OCI-LY7 (cell line): Measurements from ENCODE around the gene FOXO3. TPM values are rescaled to one million over a fixed set of nuclear protein-coding genes. Genes with fewer than 3 reads are reported as not detected.

Source experiments
- BruUV-seq: library from RNA; stranded (reverse); fragments of 400-500 nt; replicated peaks from 2 replicates; lab custom pipeline; 2021; lab: Mats Ljungman, UMichigan
- CTCF ChIA-PET: fragments of 300-600 bp; sonication (Branson Sonifier 250); formaldehyde crosslinking; loops from one replicate; lab custom pipeline; 2022; ENCODE audit warnings: antibody characterized with exemption; ENCODE audit not compliant: unreplicated experiment; lab: Charles Lee
- POLR2A ChIA-PET: fragments of 300-600 bp; sonication (Branson Sonifier 250); formaldehyde crosslinking; loops from one replicate; lab custom pipeline; 2022; ENCODE audit warnings: antibody characterized with exemption; lab: Charles Lee
- DNase-seq: peaks from one replicate; pipeline ENCODE4 v3.0.0-alpha.2; 2015; ENCODE audit warnings: low spot score
- H2AFZ ChIP-seq: fragments of 200-600 bp; sonication (generic), shearing (Covaris generic); 2 replicates; pipeline ENCODE4 v1.6.1; 2014; ENCODE audit warnings: mild to moderate bottlenecking, antibody characterized with exemption, low read length, moderate library complexity
- H3K27ac ChIP-seq: fragments of 200-600 bp; sonication (generic); 2 replicates; pipeline ENCODE4 v1.5.1; 2014; ENCODE audit warnings: mixed run types, low read depth, mild to moderate bottlenecking, moderate library complexity, low read length, inconsistent platforms; ENCODE audit not compliant: poor library complexity, severe bottlenecking
- H3K36me3 ChIP-seq: fragments of 200-600 bp; sonication (generic); 2 replicates; pipeline ENCODE4 v1.6.1; 2014; ENCODE audit warnings: mild to moderate bottlenecking, antibody characterized with exemption, low read length, moderate library complexity, mixed read lengths; ENCODE audit not compliant: insufficient read depth
- H3K4me1 ChIP-seq: fragments of 200-600 bp; sonication (generic); 2 replicates; pipeline ENCODE4 v1.5.1; 2014; ENCODE audit warnings: mild to moderate bottlenecking, low read length; ENCODE audit not compliant: insufficient read depth, poor library complexity, severe bottlenecking
- H3K4me2 ChIP-seq: fragments of 200-600 bp; sonication (generic); 2 replicates; pipeline ENCODE4 v1.6.1; 2014; ENCODE audit warnings: mild to moderate bottlenecking, low read length
- H3K4me3 ChIP-seq: fragments of 200-600 bp; sonication (generic); 2 replicates; pipeline ENCODE4 v1.5.1; 2014; ENCODE audit warnings: mild to moderate bottlenecking, low read depth, low read length; ENCODE audit not compliant: poor library complexity, severe bottlenecking
- H3K79me2 ChIP-seq: fragments of 200-600 bp; sonication (generic); 2 replicates; pipeline ENCODE4 v1.6.1; 2016; ENCODE audit warnings: low read depth, mild to moderate bottlenecking, low read length, moderate library complexity, mixed read lengths; ENCODE audit not compliant: insufficient read depth
- H3K9me2 ChIP-seq: fragments of 200-600 bp; sonication (generic); 2 replicates; pipeline ENCODE4 v1.6.1; 2016; ENCODE audit warnings: mild to moderate bottlenecking, low read length, mixed read lengths; ENCODE audit not compliant: insufficient read depth
- H3K9me3 ChIP-seq: fragments of 200-600 bp; sonication (generic); 2 replicates; pipeline ENCODE4 v1.6.1; 2014; ENCODE audit warnings: mild to moderate bottlenecking, mixed run types, low read length, mixed read lengths
- H4K20me1 ChIP-seq: fragments of 200-600 bp; sonication (generic); 2 replicates; pipeline ENCODE4 v1.6.1; 2014; ENCODE audit warnings: mild to moderate bottlenecking, antibody characterized with exemption, low read length, moderate library complexity, mixed read lengths; ENCODE audit not compliant: insufficient read depth
- CTCF ChIP-seq: fragments of 200-600 bp; sonication (generic); conservative IDR thresholded peaks from 2 replicates; pipeline ENCODE4 v1.5.1; 2014; ENCODE audit warnings: mild to moderate bottlenecking, antibody characterized with exemption, low read length, moderate library complexity, mixed read lengths
- EZH2phosphoT487 ChIP-seq: fragments of 200-600 bp; sonication (generic); IDR thresholded peaks from 2 replicates; pipeline ENCODE4 v1.6.1; 2018; ENCODE audit warnings: low read depth, borderline replicate concordance, mild to moderate bottlenecking, mixed run types, antibody characterized with exemption, low read length, moderate library complexity, mixed read lengths
- intact Hi-C: fragments of 100-400 bp; cut with micrococcal nuclease; formaldehyde crosslinking; loops from one replicate; pipeline ENCODE4 v1.10.0; 2022; ENCODE audit not compliant: unreplicated experiment
- total RNA-seq, 2 experiments: library from RNA; depleted of rRNA in 1 of 2; stranded (reverse); fragments of >200 nt in 1 of 2; shearing (Covaris generic) in 1 of 2; gene quantifications; 2 replicates each; pipeline ENCODE4 v1.2.3, GENCODE V29; 2014 to 2022

Gene FOXO3
- total RNA-seq, 2 experiments from 2014 or later = 3.8 to 9.9 TPM

- no peak overlapping the region for H3K4me3 ChIP-seq
- POLR2A ChIA-PET = interaction anchor here (0.7 to 1.1 kb wide), 2 partner anchors 22 to 144 kb away, joined by 3 read pairs; no protein-coding TSS in a partner anchor
- CTCF ChIA-PET = interaction anchor here (0.7 kb wide), 1 partner anchor 27 kb away, joined by 3 read pairs; no protein-coding TSS in a partner anchor
- no peak overlapping the region for H3K4me2 ChIP-seq
- H4K20me1 ChIP-seq = no peaks in the 10 kb centered on the region
- BruUV-seq = no TSS peak
- intact Hi-C loops = loop anchor here (5.0 kb wide), 1 partner anchor 517 kb away; no protein-coding TSS in a partner anchor
- no peaks in the 10 kb centered on the region for H3K9me3 ChIP-seq
- no peak for TF ChIP-seq EZH2phosphoT487
- TF ChIP-seq CTCF = no peak
- H3K27ac ChIP-seq = no peak overlapping the region
- H3K4me1 ChIP-seq = peaks cover 13% of the 10 kb centered on the region
- DNase-seq = no peak
- H2AFZ ChIP-seq = no peak overlapping the region
- no peaks in the 10 kb centered on the region for H3K79me2 ChIP-seq
- H3K36me3 ChIP-seq = no peaks in the 10 kb centered on the region
- no peaks in the 10 kb centered on the region for H3K9me2 ChIP-seq
Observed at GRCh38 chr6:108555399-108556052, 5.2 kb upstream of the FOXO3 start.

GRCh38 chr6:108556250-108556649 lies 4.5 kb upstream of the FOXO3 start:
- ChIA-PET POLR2A (interaction anchor here (0.7 to 1.1 kb wide), 2 partner anchors 21 to 326 kb away, joined by 3 read pairs; no protein-coding TSS in a partner anchor), CTCF (interaction anchor here (0.7 kb wide), 1 partner anchor 28 kb away, joined by 3 read pairs; no protein-coding TSS in a partner anchor)
- no peak for DNase-seq
- intact Hi-C loops = loop anchor here (5.0 kb wide), 1 partner anchor 516 kb away; no protein-coding TSS in a partner anchor
- Histone ChIP-seq H3K4me2 (no peak overlapping the region), H3K36me3 (no peaks in the 10 kb centered on the region), H3K9me3 (no peaks in the 10 kb centered on the region), H2AFZ (no peak overlapping the region), H3K4me1 (peaks cover 13% of the 10 kb centered on the region), H4K20me1 (no peaks in the 10 kb centered on the region), H3K4me3 (no peak overlapping the region), H3K27ac (no peak overlapping the region), H3K9me2 (no peaks in the 10 kb centered on the region), H3K79me2 (no peaks in the 10 kb centered on the region)
- BruUV-seq = no TSS peak
- TF ChIP-seq EZH2phosphoT487 (no peak), CTCF (no peak)
